OCI-LY1 (cell line): ENCODE data around the gene SPINK5.
A peak's percentile ranks its signal among the peaks of the same experiment; 100 is the strongest.

Experiments
- H2AFZ ChIP-seq: fragments of 200-600 bp; sonication (generic), shearing (Covaris generic); 2 replicates; pipeline ENCODE4 v1.6.0; 2014; ENCODE audit warnings: antibody characterized with exemption, mild to moderate bottlenecking, low read length
- H3F3A ChIP-seq: fragments of 200-600 bp; sonication (generic), shearing (Covaris generic); 2 replicates; pipeline ENCODE4 v1.6.0; 2014; ENCODE audit warnings: mild to moderate bottlenecking, antibody characterized with exemption, low read length, moderate library complexity; ENCODE audit not compliant: insufficient read depth
- H3K27ac ChIP-seq: fragments of 200-600 bp; sonication (generic); 2 replicates; pipeline ENCODE4 v1.5.1; 2014; ENCODE audit warnings: low read length, mixed run types, mild to moderate bottlenecking, low read depth; ENCODE audit not compliant: poor library complexity, severe bottlenecking
- H3K27me3 ChIP-seq: fragments of 200-600 bp; sonication (generic); 2 replicates; pipeline ENCODE4 v1.6.0; 2014; ENCODE audit warnings: antibody characterized with exemption, mild to moderate bottlenecking, low read length, moderate library complexity; ENCODE audit not compliant: insufficient read depth
- H3K36me3 ChIP-seq: fragments of 200-600 bp; sonication (generic); 2 replicates; pipeline ENCODE4 v1.6.1; 2014; ENCODE audit warnings: mild to moderate bottlenecking, antibody characterized with exemption, low read length, moderate library complexity, mixed read lengths; ENCODE audit not compliant: insufficient read depth
- H3K4me1 ChIP-seq: fragments of 200-600 bp; sonication (generic); 2 replicates; pipeline ENCODE4 v1.5.1; 2014; ENCODE audit warnings: mild to moderate bottlenecking, low read length, moderate library complexity; ENCODE audit not compliant: insufficient read depth, severe bottlenecking
- H3K4me2 ChIP-seq: fragments of 200-600 bp; sonication (generic), shearing (Covaris generic); 2 replicates; pipeline ENCODE4 v1.6.1; 2014; ENCODE audit warnings: low read length
- H3K4me3 ChIP-seq: fragments of 200-600 bp; sonication (generic); 2 replicates; pipeline ENCODE4 v1.5.1; 2014; ENCODE audit warnings: low read length, low read depth, mild to moderate bottlenecking, mixed read lengths; ENCODE audit not compliant: poor library complexity, severe bottlenecking
- H3K79me2 ChIP-seq: fragments of 200-600 bp; shearing (Covaris generic); 2 replicates; pipeline ENCODE4 v1.6.1; 2016; ENCODE audit warnings: mixed run types, low read length, mixed read lengths; ENCODE audit not compliant: insufficient read depth
- H3K9ac ChIP-seq: fragments of 200-600 bp; sonication (generic), shearing (Covaris generic); 2 replicates; pipeline ENCODE4 v1.6.1; 2014; ENCODE audit warnings: mild to moderate bottlenecking, low read length, mixed read lengths
- H3K9me2 ChIP-seq: fragments of 200-600 bp; sonication (generic), shearing (Covaris generic); 2 replicates; pipeline ENCODE4 v1.6.1; 2014; ENCODE audit warnings: low read depth, mild to moderate bottlenecking, low read length, mixed read lengths
- H3K9me3 ChIP-seq: fragments of 200-600 bp; shearing (Covaris generic); 2 replicates; pipeline ENCODE4 v1.6.1; 2014; ENCODE audit warnings: low read length, mixed read lengths
- H4K20me1 ChIP-seq: fragments of 200-600 bp; sonication (generic), shearing (Covaris generic); 2 replicates; pipeline ENCODE4 v1.6.0; 2016; ENCODE audit warnings: mild to moderate bottlenecking, low read length; ENCODE audit not compliant: insufficient read depth
- EZH2 ChIP-seq: fragments of 200-600 bp; sonication (generic), shearing (Covaris generic); IDR thresholded peaks from 2 replicates; pipeline ENCODE4 v1.8.0; 2017; ENCODE audit warnings: borderline replicate concordance, mixed run types, mild to moderate bottlenecking, antibody characterized with exemption, low read length, moderate library complexity, mixed read lengths
- TF ChIP-seq, protein P1 (sequence below): fragments of 200-600 bp; sonication (generic), shearing (Covaris generic); IDR thresholded peaks from 2 replicates; pipeline ENCODE4 v1.5.1; 2017; ENCODE audit warnings: mild to moderate bottlenecking, antibody characterized with exemption, low read length, moderate library complexity, mixed read lengths

Gene SPINK5

GRCh38 chr5:148177207-148177606 is 113.4 kb downstream of the SPINK5 start:
- TF ChIP-seq, protein P1, sequence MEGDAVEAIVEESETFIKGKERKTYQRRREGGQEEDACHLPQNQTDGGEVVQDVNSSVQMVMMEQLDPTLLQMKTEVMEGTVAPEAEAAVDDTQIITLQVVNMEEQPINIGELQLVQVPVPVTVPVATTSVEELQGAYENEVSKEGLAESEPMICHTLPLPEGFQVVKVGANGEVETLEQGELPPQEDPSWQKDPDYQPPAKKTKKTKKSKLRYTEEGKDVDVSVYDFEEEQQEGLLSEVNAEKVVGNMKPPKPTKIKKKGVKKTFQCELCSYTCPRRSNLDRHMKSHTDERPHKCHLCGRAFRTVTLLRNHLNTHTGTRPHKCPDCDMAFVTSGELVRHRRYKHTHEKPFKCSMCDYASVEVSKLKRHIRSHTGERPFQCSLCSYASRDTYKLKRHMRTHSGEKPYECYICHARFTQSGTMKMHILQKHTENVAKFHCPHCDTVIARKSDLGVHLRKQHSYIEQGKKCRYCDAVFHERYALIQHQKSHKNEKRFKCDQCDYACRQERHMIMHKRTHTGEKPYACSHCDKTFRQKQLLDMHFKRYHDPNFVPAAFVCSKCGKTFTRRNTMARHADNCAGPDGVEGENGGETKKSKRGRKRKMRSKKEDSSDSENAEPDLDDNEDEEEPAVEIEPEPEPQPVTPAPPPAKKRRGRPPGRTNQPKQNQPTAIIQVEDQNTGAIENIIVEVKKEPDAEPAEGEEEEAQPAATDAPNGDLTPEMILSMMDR, result no peak
- no peak for TF ChIP-seq EZH2
- H3K4me1 ChIP-seq, result no peaks in the 10 kb centered on the region
- H3F3A ChIP-seq, result no peaks in the 10 kb centered on the region
- no peaks in the 10 kb centered on the region for H3K27me3 ChIP-seq
- no peak overlapping the region for H3K9ac ChIP-seq
- H3K9me3 ChIP-seq, result no peaks in the 10 kb centered on the region
- no peak overlapping the region for H3K4me2 ChIP-seq
- no peak overlapping the region for H2AFZ ChIP-seq
- H3K9me2 ChIP-seq, result no peaks in the 10 kb centered on the region
- H4K20me1 ChIP-seq, result no peaks in the 10 kb centered on the region
- H3K79me2 ChIP-seq, result no peaks in the 10 kb centered on the region
- H3K36me3 ChIP-seq, result no peaks in the 10 kb centered on the region
- H3K4me3 ChIP-seq, result no peak overlapping the region
- no peak overlapping the region for H3K27ac ChIP-seq

DNA sequence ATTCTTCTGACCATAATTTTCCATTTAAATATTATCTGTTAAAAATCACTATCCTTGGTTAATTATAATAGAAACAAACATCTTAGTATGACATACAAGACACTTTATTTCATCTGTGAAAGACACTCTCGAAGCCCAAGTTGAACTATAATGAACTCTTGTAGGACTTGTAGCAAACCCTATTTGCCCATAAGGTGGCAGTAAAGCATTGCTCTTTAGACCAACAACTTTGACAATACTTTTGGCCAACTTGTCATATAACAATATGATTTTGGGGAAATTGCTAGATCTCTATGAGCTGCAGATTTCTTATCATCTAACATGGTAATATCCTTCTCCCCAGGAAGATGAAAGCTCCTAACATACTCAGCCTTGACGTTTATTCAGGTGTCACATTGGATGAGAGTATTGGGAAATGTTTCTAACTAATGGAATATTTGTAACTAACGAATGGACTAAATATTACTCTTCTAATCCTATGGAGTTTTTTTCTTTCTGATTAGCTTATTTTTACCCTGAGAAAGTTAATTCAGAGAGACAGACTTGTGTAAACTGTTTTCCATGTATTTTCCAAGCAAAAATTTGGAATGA is 115.5 kb downstream of the SPINK5 start:
- no peaks in the 10 kb centered on the region for H3F3A ChIP-seq
- H3K4me1 ChIP-seq, result no peaks in the 10 kb centered on the region
- H3K4me3 ChIP-seq, result no peak overlapping the region
- no peaks in the 10 kb centered on the region for H3K27me3 ChIP-seq
- H3K9me2 ChIP-seq, result no peaks in the 10 kb centered on the region
- no peaks in the 10 kb centered on the region for H3K79me2 ChIP-seq
- no peak for TF ChIP-seq EZH2
- TF ChIP-seq, protein P1, result peak; percentile 70
- no peak overlapping the region for H3K27ac ChIP-seq
- H3K4me2 ChIP-seq, result no peak overlapping the region
- H3K9ac ChIP-seq, result no peak overlapping the region
- H4K20me1 ChIP-seq, result no peaks in the 10 kb centered on the region
- H2AFZ ChIP-seq, result no peak overlapping the region
- no peaks in the 10 kb centered on the region for H3K9me3 ChIP-seq
- H3K36me3 ChIP-seq, result no peaks in the 10 kb centered on the region

- Histone ChIP-seq H3K27ac (no peak overlapping the region), H3K9ac (no peak overlapping the region), H4K20me1 (no peaks in the 10 kb centered on the region), H2AFZ (no peak overlapping the region), H3K79me2 (no peaks in the 10 kb centered on the region), H3K4me2 (no peak overlapping the region), H3K27me3 (no peaks in the 10 kb centered on the region), H3K9me3 (no peaks in the 10 kb centered on the region), H3K9me2 (no peaks in the 10 kb centered on the region), H3K36me3 (no peaks in the 10 kb centered on the region), H3K4me1 (no peaks in the 10 kb centered on the region), H3F3A (no peaks in the 10 kb centered on the region), H3K4me3 (no peak overlapping the region)
- TF ChIP-seq, protein P1, result no peak
- TF ChIP-seq EZH2, result no peak
These were observed 122.6 kb downstream of the SPINK5 start for GRCh38 chr5:148186248-148187003.
